ENCODE data around the gene U2AF1.
"Not testable (repeated sequence)": the region's sequence is repeated elsewhere in the genome, so short reads cannot be mapped to it uniquely, and the experiment has no call there.

The U2AF1 gene

GRCh38 chr21:43076023-43076637, 31.2 kb downstream of the U2AF1 start:
- DNase-seq (ENCODE audit: low read depth): not testable (repeated sequence)

GRCh38 chr21:43075170-43076022, 32.0 kb downstream of the U2AF1 start, which contains the start of gene CBS:
TSS of gene CBS (minus strand) at chr21:43075835. CDS start at chr21:43072193, 3,642 bp downstream.
- DNase-seq (ENCODE audit: low read depth): not testable (repeated sequence)

- not testable (repeated sequence) for DNase-seq (ENCODE audit: low read depth)
Measured at GRCh38 chr21:43074401-43075169, 32.8 kb downstream of the U2AF1 start.

GRCh38 chr21:43072742-43073141, 34.6 kb downstream of the U2AF1 start:
- not testable (repeated sequence) for DNase-seq (ENCODE audit: low read depth)

GRCh38 chr21:43069682-43070081, 37.7 kb downstream of the U2AF1 start:
- DNase-seq (ENCODE audit: low read depth): not testable (repeated sequence)

- DNase-seq (ENCODE audit: low read depth): not testable (repeated sequence)
Measured at GRCh38 chr21:43068065-43068464, 39.3 kb downstream of the U2AF1 start.

GRCh38 chr21:43066690-43067089, 40.7 kb downstream of the U2AF1 start:
- not testable (repeated sequence) for DNase-seq (ENCODE audit: low read depth)

- DNase-seq (ENCODE audit: low read depth): not testable (repeated sequence)
Measured at GRCh38 chr21:43065991-43066390, 41.4 kb downstream of the U2AF1 start.

- not testable (repeated sequence) for DNase-seq (ENCODE audit: low read depth)
Measured at GRCh38 chr21:43064265-43064917, 43.0 kb downstream of the U2AF1 start.

GRCh38 chr21:43062955-43063664, 44.3 kb downstream of the U2AF1 start:
- not testable (repeated sequence) for DNase-seq (ENCODE audit: low read depth)

GRCh38 chr21:43053112-43053511, 54.3 kb downstream of the U2AF1 start:
- not testable (repeated sequence) for DNase-seq (ENCODE audit: low read depth)

GRCh38 chr21:43045876-43046821, 61.2 kb downstream of the U2AF1 start:
- DNase-seq (ENCODE audit: low read depth): not testable (repeated sequence)

- not testable (repeated sequence) for DNase-seq (ENCODE audit: low read depth)
Measured at GRCh38 chr21:43045165-43045875, 62.0 kb downstream of the U2AF1 start.

- DNase-seq (ENCODE audit: low read depth): not testable (repeated sequence)
Measured at GRCh38 chr21:43044547-43044946, 62.8 kb downstream of the U2AF1 start.

GRCh38 chr21:43043291-43043690, 64.1 kb downstream of the U2AF1 start:
- not testable (repeated sequence) for DNase-seq (ENCODE audit: low read depth)
